H1 (cell line): ENCODE data around the gene PRKCA.

Experiments used
- CHD2 ChIP-seq: IDR thresholded peaks from 2 replicates; pipeline ENCODE4 v1.6.1; 2012; ENCODE audit warnings: low read length, improper control_type of control experiment
- FOSL1 ChIP-seq: IDR thresholded peaks from 2 replicates; pipeline ENCODE4 v1.6.1; 2011; ENCODE audit warnings: mild to moderate bottlenecking, low read depth, low read length, moderate library complexity; ENCODE audit not compliant: insufficient read depth
- KDM1A ChIP-seq: fragments of 200-600, 300-600 bp; sonication (generic); IDR thresholded peaks from 2 replicates; pipeline ENCODE4 v1.7.1; 2016; ENCODE audit warnings: mild to moderate bottlenecking, low read length, borderline replicate concordance
- MAX ChIP-seq: IDR thresholded peaks from 2 replicates; pipeline ENCODE4 v1.6.1; 2012; ENCODE audit warnings: inconsistent platforms
- NRF1 ChIP-seq: IDR thresholded peaks from 2 replicates; pipeline ENCODE4 v1.6.1; 2011; ENCODE audit warnings: mild to moderate bottlenecking, low read depth, low read length, improper control_type of control experiment
- POLR2A ChIP-seq, 2 experiments: IDR thresholded peaks; 1 replicate in 1 of 2; 2 replicates in 1 of 2; pipeline ENCODE4 v1.6.1; 2011; ENCODE audit warnings: low read depth in 2 of 2, low read length in 2 of 2, mild to moderate bottlenecking in 2 of 2; ENCODE audit errors: control extremely low read depth in 1 of 2
- POLR2AphosphoS5 ChIP-seq: IDR thresholded peaks from 2 replicates; pipeline ENCODE4 v1.6.1; 2011; ENCODE audit warnings: low read depth, low read length
- RNF2 ChIP-seq: fragments of 200-900, 300-1000 bp; sonication (generic); IDR thresholded peaks from 2 replicates; pipeline ENCODE4 v1.7.1; 2016; ENCODE audit warnings: borderline replicate concordance, low read depth, mild to moderate bottlenecking, antibody characterized with exemption, low read length; ENCODE audit not compliant: poor library complexity, severe bottlenecking; ENCODE audit errors: missing control alignments
- SIN3A ChIP-seq, 2 experiments: IDR thresholded peaks in 1 of 2; conservative IDR thresholded peaks in 1 of 2; 2 replicates each; pipeline ENCODE4 v1.6.1; 2011 to 2012; ENCODE audit warnings: low read length in 2 of 2, improper control_type of control experiment in 1 of 2, low read depth in 1 of 2, mild to moderate bottlenecking in 1 of 2
- TAF1 ChIP-seq: IDR thresholded peaks from 2 replicates; pipeline ENCODE4 v1.6.1; 2011; ENCODE audit warnings: mild to moderate bottlenecking, low read depth, low read length
- TF ChIP-seq, protein P1 (sequence below): IDR thresholded peaks from 2 replicates; pipeline ENCODE4 v1.6.1; 2011; ENCODE audit warnings: low read length, improper control_type of control experiment
- TF ChIP-seq, protein P2 (sequence below), 3 experiments: IDR thresholded peaks; 1 replicate in 2 of 3; 2 replicates in 1 of 3; pipeline versions ENCODE4 v1.5.1 to v1.6.1; 2011; ENCODE audit warnings: low read length in 3 of 3, mild to moderate bottlenecking in 3 of 3, inconsistent platforms in 2 of 3, low read depth in 1 of 3, moderate library complexity in 1 of 3; ENCODE audit not compliant: insufficient read depth in 1 of 3; ENCODE audit errors: control extremely low read depth in 1 of 3

GRCh38 chr17:66614469-66614868 lies 312.1 kb downstream of the PRKCA start:
- TF ChIP-seq TAF1 (no peak), POLR2A (IDR thresholded peaks at IDR 0.05; ENCODE audit: control extremely low read depth in 1 of 2, low read depth in 2 of 2, low read length in 2 of 2) (no peak), RNF2 (no peak), CHD2 (no peak), SIN3A (conservative IDR thresholded peaks at IDR 0.05 in 1 of 2, IDR thresholded peaks at IDR 0.05 in 1 of 2; ENCODE audit: low read depth in 1 of 2, low read length in 2 of 2) (no peak), NRF1 (no peak), KDM1A (no peak), MAX (no peak), FOSL1 (no peak), POLR2AphosphoS5 (no peak)
- TF ChIP-seq, protein P1, sequence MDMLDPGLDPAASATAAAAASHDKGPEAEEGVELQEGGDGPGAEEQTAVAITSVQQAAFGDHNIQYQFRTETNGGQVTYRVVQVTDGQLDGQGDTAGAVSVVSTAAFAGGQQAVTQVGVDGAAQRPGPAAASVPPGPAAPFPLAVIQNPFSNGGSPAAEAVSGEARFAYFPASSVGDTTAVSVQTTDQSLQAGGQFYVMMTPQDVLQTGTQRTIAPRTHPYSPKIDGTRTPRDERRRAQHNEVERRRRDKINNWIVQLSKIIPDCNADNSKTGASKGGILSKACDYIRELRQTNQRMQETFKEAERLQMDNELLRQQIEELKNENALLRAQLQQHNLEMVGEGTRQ = no peak
- TF ChIP-seq, protein P2, sequence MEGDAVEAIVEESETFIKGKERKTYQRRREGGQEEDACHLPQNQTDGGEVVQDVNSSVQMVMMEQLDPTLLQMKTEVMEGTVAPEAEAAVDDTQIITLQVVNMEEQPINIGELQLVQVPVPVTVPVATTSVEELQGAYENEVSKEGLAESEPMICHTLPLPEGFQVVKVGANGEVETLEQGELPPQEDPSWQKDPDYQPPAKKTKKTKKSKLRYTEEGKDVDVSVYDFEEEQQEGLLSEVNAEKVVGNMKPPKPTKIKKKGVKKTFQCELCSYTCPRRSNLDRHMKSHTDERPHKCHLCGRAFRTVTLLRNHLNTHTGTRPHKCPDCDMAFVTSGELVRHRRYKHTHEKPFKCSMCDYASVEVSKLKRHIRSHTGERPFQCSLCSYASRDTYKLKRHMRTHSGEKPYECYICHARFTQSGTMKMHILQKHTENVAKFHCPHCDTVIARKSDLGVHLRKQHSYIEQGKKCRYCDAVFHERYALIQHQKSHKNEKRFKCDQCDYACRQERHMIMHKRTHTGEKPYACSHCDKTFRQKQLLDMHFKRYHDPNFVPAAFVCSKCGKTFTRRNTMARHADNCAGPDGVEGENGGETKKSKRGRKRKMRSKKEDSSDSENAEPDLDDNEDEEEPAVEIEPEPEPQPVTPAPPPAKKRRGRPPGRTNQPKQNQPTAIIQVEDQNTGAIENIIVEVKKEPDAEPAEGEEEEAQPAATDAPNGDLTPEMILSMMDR (IDR thresholded peaks at IDR 0.05; ENCODE audit: control extremely low read depth in 1 of 3, insufficient read depth in 1 of 3, low read depth in 1 of 3, low read length in 3 of 3) = no peak
